Tibial nerve (tissue), 4 donors: ENCODE data around the gene GOLGA8K. TPM values are rescaled to one million over a fixed set of nuclear protein-coding genes. Genes with fewer than 3 reads are reported as not detected.
"Not testable (repeated sequence)": the region's sequence is repeated elsewhere in the genome, so short reads cannot be mapped to it uniquely, and the experiment has no call there.

Source experiments
- DNase-seq, 2 donors: peaks; one replicate each; pipeline ENCODE4 v3.0.0-alpha.2; 2019; ENCODE audit warnings: low spot score in 2 of 2
- H3K27ac ChIP-seq, 4 donors: fragments of 200-600 bp; sonication (generic) in 3 of 4; one replicate each; pipeline ENCODE4 v1.5.1; 2017 to 2019; ENCODE audit warnings: mild to moderate bottlenecking in 1 of 4
- H3K27me3 ChIP-seq, 2 donors: fragments of 200-600 bp; sonication (generic) in 1 of 2; one replicate each; pipeline versions ENCODE4 v1.5.1 to v1.6.0; 2017 to 2019
- H3K36me3 ChIP-seq, 3 donors: fragments of 200-600 bp; sonication (generic); one replicate each; pipeline ENCODE4 v1.5.1; 2018 to 2019
- H3K4me1 ChIP-seq, 4 donors: fragments of 200-600 bp; sonication (generic) in 3 of 4; one replicate each; pipeline ENCODE4 v1.5.1; 2017 to 2019
- H3K4me3 ChIP-seq, 4 donors: fragments of 200-600 bp; sonication (generic) in 3 of 4; one replicate each; pipeline ENCODE4 v1.5.1; 2017 to 2019; ENCODE audit warnings: mild to moderate bottlenecking in 1 of 4, moderate library complexity in 1 of 4
- H3K9me3 ChIP-seq, 4 donors: fragments of 200-600 bp; sonication (generic) in 3 of 4; one replicate each; pipeline ENCODE4 v1.5.1; 2017 to 2019
- WGBS, 2 donors: methylation state at CpG; one replicate each; pipeline ENCODE4 v1.1.5; 2018; 5-methylcytosine and 5-hydroxymethylcytosine counted together
- small RNA-seq: library from RNA; depleted of rRNA; stranded (forward); fragments of <200 nt; gene quantifications from one replicate; pipeline ENCODE3, GENCODE V24; 2016
- total RNA-seq, 4 donors: library from RNA; depleted of rRNA; stranded (reverse); fragments of >200 nt; gene quantifications; one replicate each; pipeline ENCODE4 v1.1.0, GENCODE V29; 2016

Gene GOLGA8K
- total RNA-seq, 4 donors from 2014 or later: 0.21 to 3.6 (median 3.5) TPM; not detected in 1

GRCh38 chr15:32343921-32344320 lies 59.2 kb downstream of the GOLGA8K start:
- not testable (repeated sequence) for DNase-seq

More at GRCh38 chr15:32343921-32344320, 59.2 kb downstream of the GOLGA8K start:
- H3K4me1 ChIP-seq, H3K27ac ChIP-seq, H3K4me3 ChIP-seq, H3K27me3 ChIP-seq, H3K36me3 ChIP-seq, H3K9me3 ChIP-seq: not testable (repeated sequence)
- 20 to 78% methylated on average over 1 of the region's 3 CpGs for WGBS, 2 donors

Small RNAs within 50 kb of the gene (small RNA-seq; reads per million reads assigned to genes)
- gene RF00096 (not detected), gene RN7SL185P (not detected), gene RN7SL539P (not detected)

Other genes with a start within 250 kb of the GOLGA8K start
- gene GOLGA8O, start 52.3 kb upstream of the GOLGA8K start, total RNA-seq: 1 to 10 TPM in 1 of 4 donors, not detected in 3; 1.8 TPM
- gene GOLGA8N, start 190.2 kb upstream of the GOLGA8K start, total RNA-seq: 10 to 100 TPM; 11.0 to 27.3 (median 13.7) TPM
- gene ARHGAP11A, start 212.2 kb upstream of the GOLGA8K start, total RNA-seq: 1 to 10 TPM in 2 of 4 donors, under 1 TPM in 2; 0.59 to 2.4 (median 0.82) TPM
- gene SCG5, start 238.4 kb upstream of the GOLGA8K start, total RNA-seq: under 1 TPM in 2 of 4 donors, not detected in 2; 0.44 to 0.90 TPM